ENCODE data around the gene FOXL1.

FOXL1 gene

DNA sequence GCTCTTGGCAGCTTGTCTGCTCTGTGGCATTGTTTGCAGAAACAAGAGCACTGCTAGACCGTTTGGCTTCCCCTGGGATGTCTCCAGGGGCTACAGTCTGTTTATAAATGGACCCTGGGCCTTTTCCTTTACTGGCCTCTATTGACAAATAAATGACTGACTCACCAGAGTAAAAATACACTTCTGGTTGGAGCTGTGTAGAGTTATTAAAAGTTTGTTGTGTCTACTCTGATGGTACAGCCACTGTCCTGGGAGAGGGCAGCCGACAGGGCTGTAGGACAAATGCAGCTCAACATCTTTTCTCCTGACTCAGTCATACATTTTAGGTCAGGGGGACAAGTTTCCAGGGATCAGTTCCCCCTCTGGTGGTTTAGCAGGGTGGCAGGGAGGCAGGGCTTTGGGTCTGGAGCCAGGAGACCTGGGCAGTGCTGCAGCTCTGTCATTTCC lies 30.0 kb downstream of the FOXL1 start:
- DNase-seq (ENCODE audit: insufficient read length, low spot score) = no peak
- TF ChIP-seq POLR2A (IDR thresholded peaks at IDR 0.05; ENCODE audit: low read depth, low read length) = no peak
- no peak for FAIRE-seq

DNA sequence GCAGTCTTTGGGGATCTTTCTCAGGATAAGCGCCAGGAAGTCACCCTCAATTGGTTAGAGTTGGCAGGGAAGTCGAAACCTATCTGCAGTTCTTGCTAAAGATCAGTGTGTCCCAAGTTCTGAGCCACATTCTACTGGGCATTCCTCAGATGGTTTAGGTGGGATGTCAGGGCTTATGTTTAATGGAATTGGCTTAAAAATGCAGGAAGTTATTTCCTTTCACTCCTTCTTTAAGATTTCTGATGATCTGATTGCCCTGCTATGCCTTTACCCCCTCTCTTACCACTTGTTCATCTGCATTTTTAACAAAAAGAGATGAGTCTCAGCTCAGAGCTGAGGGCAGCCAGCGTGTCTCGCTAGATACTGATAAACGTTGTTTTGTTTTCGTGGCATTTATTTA lies 30.8 kb downstream of the FOXL1 start:
- FAIRE-seq = no peak
- DNase-seq (ENCODE audit: insufficient read length, low spot score) = peak; percentile 58
- no peak for TF ChIP-seq POLR2A (IDR thresholded peaks at IDR 0.05; ENCODE audit: low read depth, low read length)

DNA sequence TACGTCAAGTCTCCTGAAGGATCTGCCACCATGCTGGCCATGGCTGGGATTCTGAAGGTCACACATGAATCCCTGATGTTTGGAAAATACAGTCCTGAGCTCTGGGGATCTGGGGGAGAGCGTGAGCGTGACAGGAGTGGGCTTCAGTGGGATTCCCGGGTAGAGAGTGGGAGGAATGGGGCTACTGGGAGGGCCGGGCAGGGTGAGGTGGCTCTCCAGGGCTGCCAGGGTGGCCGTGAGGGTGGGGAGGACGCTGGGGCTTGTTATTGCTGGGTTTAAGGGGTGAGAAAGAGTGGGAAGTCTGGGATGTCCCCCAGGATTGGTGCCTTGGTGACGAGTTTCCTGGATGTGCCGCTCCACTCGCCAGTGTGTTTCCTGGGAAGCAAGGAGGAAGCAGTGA lies 31.3 kb downstream of the FOXL1 start:
- TF ChIP-seq POLR2A (IDR thresholded peaks at IDR 0.05; ENCODE audit: low read depth, low read length) = 0 out of 2 replicates have a peak, but pooled peaks have one; percentile 16
- no peak for FAIRE-seq
- no peak for DNase-seq (ENCODE audit: insufficient read length, low spot score)

DNA sequence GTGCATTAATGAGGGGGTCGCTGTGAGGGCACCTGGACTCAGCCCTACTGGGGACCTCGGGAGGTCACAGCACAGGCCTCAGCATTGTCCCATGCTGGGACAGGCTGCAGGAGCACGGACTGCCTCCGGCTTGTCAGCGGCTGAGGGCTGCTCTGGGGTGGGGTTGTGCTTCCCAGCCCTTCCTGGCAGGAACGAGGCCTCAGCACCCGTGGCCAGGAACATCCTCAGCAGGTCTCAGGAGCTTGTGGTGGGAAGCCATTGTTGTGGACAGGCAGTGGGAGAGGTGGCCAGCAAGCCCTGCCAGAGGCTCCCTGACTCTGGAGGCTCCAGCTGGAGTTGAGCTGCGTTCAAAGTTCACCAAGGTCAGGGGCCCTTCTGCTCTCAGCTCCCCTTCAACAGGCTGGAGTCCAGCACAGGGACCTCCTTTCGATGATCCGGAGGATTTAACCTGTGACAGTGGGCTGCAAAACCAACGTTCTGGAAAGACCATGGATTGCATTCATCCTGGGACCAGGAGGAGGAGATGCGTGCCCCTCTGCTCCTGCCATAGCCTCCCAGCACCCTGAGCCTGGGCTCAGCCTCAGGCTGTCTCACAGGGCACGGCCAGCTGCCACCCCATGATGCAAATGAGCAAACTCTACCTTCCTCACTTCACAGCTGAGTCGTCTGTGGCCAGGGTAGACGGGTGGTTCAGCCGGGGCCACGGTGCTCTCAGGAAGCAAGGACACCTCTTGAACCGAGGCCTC lies 32.6 kb downstream of the FOXL1 start:
- TF ChIP-seq POLR2A (IDR thresholded peaks at IDR 0.05; ENCODE audit: low read depth, low read length) = no peak
- FAIRE-seq (no peak), DNase-seq (ENCODE audit: insufficient read length, low spot score) (no peak)

DNA sequence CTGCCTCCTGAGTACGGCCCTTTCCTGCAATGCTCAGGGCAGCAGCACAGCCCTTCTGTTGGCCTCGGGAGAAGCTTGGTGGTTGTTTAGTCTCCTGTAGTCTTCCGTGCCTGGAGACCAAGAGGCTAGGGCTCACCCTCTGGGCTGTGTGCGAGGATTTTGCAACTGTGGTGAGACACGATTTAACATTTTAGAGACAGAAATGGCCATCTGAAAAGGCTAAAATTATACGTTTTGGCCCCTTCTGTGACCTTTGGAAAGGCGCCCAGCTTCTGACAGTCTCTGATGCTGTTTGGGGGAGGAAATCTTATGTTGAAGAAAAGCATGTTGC lies 33.1 kb downstream of the FOXL1 start:
- no peak for TF ChIP-seq POLR2A (IDR thresholded peaks at IDR 0.05; ENCODE audit: low read depth, low read length)
- DNase-seq (ENCODE audit: insufficient read length, low spot score) (no peak), FAIRE-seq (no peak)

DNA sequence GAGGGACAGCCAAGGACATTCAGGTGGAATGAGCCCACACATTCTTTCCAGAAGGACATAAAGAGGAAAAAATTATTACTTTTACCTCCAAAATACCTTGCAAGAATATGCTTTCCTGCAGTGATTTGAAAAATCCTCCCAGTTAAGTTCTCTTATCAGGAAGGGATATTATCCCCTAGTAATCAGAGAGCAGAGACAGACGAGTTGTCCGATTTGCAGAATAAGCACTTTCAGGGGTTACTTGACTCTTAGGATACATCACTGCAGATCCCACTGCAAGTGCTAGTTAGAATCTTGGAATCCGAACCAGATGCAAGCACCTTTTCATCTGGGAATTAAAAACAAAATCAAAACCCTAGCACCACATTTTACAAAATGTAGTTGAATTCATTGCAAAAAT lies 33.6 kb downstream of the FOXL1 start:
- no peak for TF ChIP-seq POLR2A (IDR thresholded peaks at IDR 0.05; ENCODE audit: low read depth, low read length)
- FAIRE-seq = no peak

DNA sequence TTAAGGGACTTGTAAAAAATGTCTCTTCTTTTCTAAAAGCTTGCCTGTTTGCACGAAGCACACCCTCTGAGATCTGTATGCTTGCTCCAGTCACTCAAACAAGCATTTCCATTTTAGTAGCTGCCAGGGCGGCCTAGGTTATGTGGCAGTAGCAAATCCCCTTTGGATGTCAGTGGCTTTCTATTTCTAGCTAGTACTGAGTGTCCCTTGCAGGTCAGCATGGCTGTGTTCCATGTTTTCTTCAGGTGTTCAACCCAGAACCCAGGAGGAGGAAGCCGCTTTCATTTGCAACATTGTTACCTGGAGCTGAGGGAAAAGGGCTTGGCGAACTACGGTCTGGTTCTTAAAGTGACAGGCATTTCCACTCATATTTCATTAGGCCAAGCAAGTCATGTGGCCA lies 36.4 kb downstream of the FOXL1 start:
- TF ChIP-seq POLR2A (IDR thresholded peaks at IDR 0.05; ENCODE audit: low read depth, low read length) = no peak

More for the DNA sequence above, 33.6 kb downstream of the FOXL1 start:
- DNase-seq (ENCODE audit: insufficient read length, low spot score) = no peak

DNA sequence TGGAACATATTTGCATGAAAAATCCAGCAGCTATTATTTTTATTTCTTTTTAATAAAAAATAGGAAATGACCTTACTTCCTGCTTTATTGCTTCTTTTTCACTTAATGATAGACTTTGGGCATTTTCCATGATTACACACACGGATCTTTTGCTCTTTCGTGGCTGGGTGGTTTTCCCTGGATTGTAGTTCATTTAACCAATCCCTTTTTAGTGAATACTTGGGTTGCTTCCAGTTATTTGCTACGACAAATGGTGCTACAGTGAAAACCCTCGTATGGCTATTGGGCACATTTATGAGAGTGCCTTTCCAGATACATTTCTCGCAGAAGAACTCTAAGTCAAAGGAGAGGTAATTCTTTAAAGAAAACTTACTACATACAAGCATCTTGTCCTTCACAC lies 38.6 kb downstream of the FOXL1 start:
- FAIRE-seq (no peak), DNase-seq (ENCODE audit: insufficient read length, low spot score) (no peak)
- no peak for TF ChIP-seq POLR2A (IDR thresholded peaks at IDR 0.05; ENCODE audit: low read depth, low read length)

More for the DNA sequence above, 36.4 kb downstream of the FOXL1 start:
- no peak for DNase-seq (ENCODE audit: insufficient read length, low spot score)
- no peak for FAIRE-seq

DNA sequence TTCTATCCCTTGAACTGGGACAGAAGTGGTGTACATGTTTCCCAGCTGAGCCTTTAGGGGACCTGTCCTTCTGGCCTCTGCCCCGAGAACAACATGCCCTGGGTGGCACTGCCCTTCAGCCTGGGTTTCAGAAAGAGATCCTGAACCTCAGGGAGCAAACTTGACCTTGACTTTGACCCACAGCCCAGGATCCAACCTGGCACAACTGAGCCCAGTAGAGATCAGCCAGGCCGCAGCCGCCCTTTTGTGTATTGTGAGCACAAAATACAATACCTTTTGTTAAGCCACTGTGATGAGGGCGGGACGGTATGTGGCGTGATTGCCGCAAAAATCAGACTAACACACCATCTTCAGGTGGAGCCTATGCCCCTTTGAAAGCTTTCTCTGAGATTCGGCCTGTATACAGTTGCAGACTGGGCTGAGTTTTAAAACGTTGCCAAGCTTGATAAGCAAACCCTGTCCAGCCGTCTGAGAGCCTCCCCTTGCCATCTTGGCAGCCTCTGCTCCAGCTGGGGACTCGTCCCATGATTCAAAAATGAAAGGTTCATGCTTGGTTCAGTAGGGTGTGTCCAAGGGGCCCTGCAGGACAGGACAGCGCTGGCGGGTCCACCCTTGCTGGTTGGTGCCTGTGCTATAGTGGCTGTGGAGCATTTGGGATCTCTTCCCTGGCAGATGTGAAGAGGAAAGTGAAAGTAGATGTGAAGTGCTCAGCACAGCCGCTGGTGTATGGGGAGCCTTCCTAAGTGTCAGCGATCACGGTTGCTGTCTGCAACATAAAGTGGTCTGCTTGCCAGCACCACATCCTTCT lies 40.3 kb downstream of the FOXL1 start:
- no peak for TF ChIP-seq POLR2A (IDR thresholded peaks at IDR 0.05; ENCODE audit: low read depth, low read length)
- DNase-seq (ENCODE audit: insufficient read length, low spot score) = peak; percentile 44
- FAIRE-seq = no peak

DNA sequence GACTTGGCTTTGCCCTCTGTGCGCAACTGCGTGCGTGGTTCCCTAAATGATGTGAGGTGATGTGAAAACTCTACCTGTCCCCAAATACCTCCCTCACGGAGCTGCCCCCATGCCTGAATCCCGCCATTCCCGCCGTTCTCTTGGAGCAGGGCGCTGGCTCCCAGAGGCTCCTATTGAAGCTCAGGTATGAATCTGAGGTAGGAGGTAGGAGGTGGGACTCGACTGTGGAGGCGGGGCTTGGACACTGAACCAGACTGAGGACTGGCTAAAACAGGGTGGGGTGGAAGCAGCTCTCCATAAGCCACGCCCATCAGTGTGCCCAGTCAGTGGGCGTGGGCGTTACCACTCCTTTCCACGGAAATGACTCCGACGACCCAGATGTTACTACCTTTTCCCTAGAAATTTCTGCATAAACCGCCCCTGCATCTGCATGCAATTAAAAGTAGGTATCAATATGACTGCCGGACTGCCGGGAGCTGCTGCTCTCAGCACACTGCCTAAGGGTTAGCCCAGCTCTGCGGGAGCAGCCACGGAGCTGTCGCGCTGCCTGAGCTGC lies 41.0 kb downstream of the FOXL1 start:
- peak; percentile 68 for DNase-seq (ENCODE audit: insufficient read length, low spot score)
- peak; percentile 45 for FAIRE-seq
- no peak; the same call in 1 of the 2 replicates for TF ChIP-seq POLR2A (IDR thresholded peaks at IDR 0.05; ENCODE audit: low read depth, low read length)

DNA sequence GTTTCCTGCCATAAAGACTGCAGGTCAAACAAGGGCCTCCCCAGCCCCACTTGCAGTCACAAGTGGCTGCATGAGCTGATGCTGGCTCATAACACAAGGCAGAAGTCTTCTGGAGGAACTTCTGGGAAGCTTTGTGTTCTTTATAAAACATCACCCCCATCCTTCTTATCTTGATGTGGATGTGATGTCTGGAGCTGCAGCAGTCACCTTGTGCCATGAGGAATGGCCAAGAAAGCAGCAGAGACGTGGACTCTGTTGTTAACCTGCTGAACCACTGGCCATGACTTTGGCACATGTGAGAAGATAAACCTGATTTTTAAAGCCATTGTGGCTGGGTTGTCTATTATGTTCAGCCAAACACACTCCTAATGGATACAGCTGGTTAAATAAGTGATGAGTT lies 41.8 kb downstream of the FOXL1 start:
- no peak for TF ChIP-seq POLR2A (IDR thresholded peaks at IDR 0.05; ENCODE audit: low read depth, low read length)
- DNase-seq (ENCODE audit: insufficient read length, low spot score) = no peak
- FAIRE-seq = no peak

DNA sequence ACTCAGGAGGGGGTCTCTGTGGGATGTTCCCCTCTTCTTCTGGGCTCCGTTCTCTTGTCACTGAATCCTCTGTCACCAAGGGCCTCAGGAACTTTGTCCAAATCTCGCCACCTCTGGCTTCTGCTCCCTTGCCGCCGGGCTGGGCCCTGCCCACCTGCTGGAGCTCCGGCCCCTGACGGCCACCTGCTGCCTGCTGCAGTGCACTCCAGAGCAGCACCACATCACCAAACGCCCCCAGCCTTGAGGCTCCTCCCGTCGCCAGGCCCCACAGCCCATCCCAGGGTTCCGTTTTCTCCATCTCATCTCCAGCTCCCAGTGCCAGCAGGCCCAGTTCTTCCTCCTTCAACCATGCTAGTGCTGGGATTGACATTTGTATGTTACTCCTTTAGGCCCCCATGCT lies 43.6 kb downstream of the FOXL1 start:
- FAIRE-seq (no peak), DNase-seq (ENCODE audit: insufficient read length, low spot score) (no peak)
- TF ChIP-seq POLR2A (IDR thresholded peaks at IDR 0.05; ENCODE audit: low read depth, low read length) = no peak

DNA sequence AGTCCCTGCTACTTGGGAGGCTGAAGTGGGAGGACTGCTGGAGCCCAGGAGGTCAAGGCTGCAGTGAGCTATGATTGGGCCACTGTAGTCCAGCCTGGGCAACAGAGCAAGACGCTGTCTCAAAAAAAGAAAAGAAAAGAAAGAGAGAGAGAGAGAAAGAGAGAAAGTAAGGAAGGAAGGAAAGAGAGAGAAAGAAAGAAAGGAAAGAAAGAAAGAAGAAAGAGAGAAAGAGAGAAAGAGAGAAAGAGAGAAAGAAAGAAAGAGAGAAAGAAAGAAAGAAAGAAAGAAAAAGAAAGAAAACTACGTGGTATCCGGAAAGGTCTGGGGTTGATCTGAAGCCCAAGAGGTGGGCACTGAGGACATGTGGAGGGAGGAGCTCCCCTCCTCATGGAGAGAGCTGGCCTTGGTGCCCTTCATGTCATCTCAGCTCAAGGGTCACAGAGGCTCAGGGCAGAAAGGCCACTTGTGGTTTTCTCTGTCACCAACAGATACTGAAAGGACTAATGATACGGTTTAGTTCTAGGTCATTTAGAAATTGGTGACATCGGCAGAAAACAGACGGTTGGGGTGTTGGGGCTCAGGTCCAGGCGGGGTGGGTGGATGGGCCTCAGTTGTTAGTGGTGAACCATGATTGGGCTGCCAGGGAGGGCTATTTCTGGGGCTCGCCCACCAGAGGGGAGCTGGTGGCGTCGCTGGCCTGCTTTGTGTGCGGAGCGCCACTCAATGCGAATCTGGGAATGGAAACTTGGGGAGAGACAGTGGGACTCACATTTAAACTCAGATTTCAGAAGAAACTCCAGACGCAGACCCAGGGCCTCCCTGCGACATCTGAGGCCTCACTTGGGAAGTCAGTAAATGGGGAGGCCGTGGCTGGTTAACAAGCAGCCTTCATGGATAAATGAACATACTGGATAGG lies 44.6 kb downstream of the FOXL1 start:
- FAIRE-seq = no peak
- no peak for DNase-seq (ENCODE audit: insufficient read length, low spot score)
- TF ChIP-seq POLR2A (IDR thresholded peaks at IDR 0.05; ENCODE audit: low read depth, low read length) = no peak

DNA sequence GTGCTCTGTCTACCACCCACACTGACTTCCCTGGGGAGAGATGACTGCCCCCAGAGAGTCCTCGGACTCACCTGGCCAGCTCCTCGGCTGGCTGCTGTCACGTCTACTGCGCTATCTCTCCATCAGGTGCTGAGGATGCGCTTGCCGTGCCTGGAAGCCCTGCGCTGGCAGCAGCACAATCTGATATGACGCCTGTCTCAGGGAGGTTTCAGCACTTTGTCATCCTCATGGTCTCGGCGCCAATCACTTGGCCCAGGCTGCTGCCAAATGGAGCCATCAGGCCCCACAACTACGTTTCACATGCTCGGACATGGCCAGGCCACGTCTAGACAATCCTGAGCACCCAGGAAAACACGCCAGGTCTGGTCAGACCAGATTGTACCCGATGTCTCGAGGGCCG lies 46.7 kb downstream of the FOXL1 start:
- FAIRE-seq (no peak), DNase-seq (ENCODE audit: insufficient read length, low spot score) (no peak)
- TF ChIP-seq POLR2A (IDR thresholded peaks at IDR 0.05; ENCODE audit: low read depth, low read length) = no peak

Measured in H54 (cell line).